ENCODE data around the gene NUP188.

NUP188 gene

GRCh38 chr9:129011761-129012181 is 64.3 kb downstream of the NUP188 start:
- no peaks in the 10 kb centered on the region for H3K4me1 ChIP-seq (ENCODE audit: control insufficient read depth, insufficient read depth, low read length)
- H3K4me3 ChIP-seq (ENCODE audit: low read depth, low read length) = no peak overlapping the region
- no peak overlapping the region for H3K27ac ChIP-seq (ENCODE audit: extremely low read depth, low read depth, low read length)
- H3K36me3 ChIP-seq (ENCODE audit: control insufficient read depth in 2 of 2, insufficient read depth in 1 of 2, low read length in 2 of 2) = peaks cover 5 to 84% of the 10 kb centered on the region in 2 experiments; a peak in 2 of 3 replicates
- ChIA-PET CTCF (interaction anchor here (0.7 kb wide), 1 partner anchor 14 kb away, joined by 3 read pairs; no protein-coding TSS in a partner anchor), POLR2A (no interaction called here)
- no peaks in the 10 kb centered on the region for H3K9me3 ChIP-seq (ENCODE audit: control insufficient read depth, insufficient read depth, low read depth, low read length)
- TF ChIP-seq ZIC2 (tag by site-specific recombination; IDR thresholded peaks at IDR 0.05) (peak; percentile 75), ZBTB8A (tag by site-specific recombination; IDR thresholded peaks at IDR 0.05) (no peak)

GRCh38 chr9:129012343-129012742 is 64.8 kb downstream of the NUP188 start:
- ChIA-PET CTCF (interaction anchor here (0.7 kb wide), 1 partner anchor 14 kb away, joined by 3 read pairs; no protein-coding TSS in a partner anchor), POLR2A (no interaction called here)
- Histone ChIP-seq H3K27ac (ENCODE audit: extremely low read depth, low read depth, low read length) (no peak overlapping the region), H3K4me3 (ENCODE audit: low read depth, low read length) (no peak overlapping the region), H3K4me1 (ENCODE audit: control insufficient read depth, insufficient read depth, low read length) (no peaks in the 10 kb centered on the region), H3K36me3 (ENCODE audit: control insufficient read depth in 2 of 2, insufficient read depth in 1 of 2, low read length in 2 of 2) (peaks cover 5 to 82% of the 10 kb centered on the region in 2 experiments; a peak in 2 of 3 replicates), H3K9me3 (ENCODE audit: control insufficient read depth, insufficient read depth, low read depth, low read length) (no peaks in the 10 kb centered on the region)
- TF ChIP-seq ZBTB10 (tag by site-specific recombination; IDR thresholded peaks at IDR 0.05) (no peak), ZNF354C (tag by site-specific recombination; IDR thresholded peaks at IDR 0.05; ENCODE audit: borderline replicate concordance, low read depth) (no peak)

GRCh38 chr9:129012893-129013448 is 65.5 kb downstream of the NUP188 start:
- TF ChIP-seq ZNF600 (tag by site-specific recombination; IDR thresholded peaks at IDR 0.05) (peak; percentile 29; the same call in 1 of the 2 replicates), ZNF677 (tag by site-specific recombination; IDR thresholded peaks at IDR 0.05) (no peak), ZIC2 (tag by site-specific recombination; IDR thresholded peaks at IDR 0.05) (peak; percentile 12; the same call in 1 of the 2 replicates), ZNF266 (tag by site-specific recombination; IDR thresholded peaks at IDR 0.05; ENCODE audit: low read depth) (no peak)
- no peak overlapping the region for H3K27ac ChIP-seq (ENCODE audit: extremely low read depth, low read depth, low read length)
- peaks cover 10 to 76% of the 10 kb centered on the region in 2 experiments; a peak in 2 of 3 replicates for H3K36me3 ChIP-seq (ENCODE audit: control insufficient read depth in 2 of 2, insufficient read depth in 1 of 2, low read length in 2 of 2)
- H3K9me3 ChIP-seq (ENCODE audit: control insufficient read depth, insufficient read depth, low read depth, low read length) = no peaks in the 10 kb centered on the region
- no peaks in the 10 kb centered on the region for H3K4me1 ChIP-seq (ENCODE audit: control insufficient read depth, insufficient read depth, low read length)
- POLR2A ChIA-PET = interaction anchor here (0.7 to 1.2 kb wide), 2 partner anchors 9 to 15 kb away, joined by 3 read pairs; partner anchors contain the start of gene SH3GLB2
- no peak overlapping the region for H3K4me3 ChIP-seq (ENCODE audit: low read depth, low read length)
- CTCF ChIA-PET = no interaction called here

- no peak overlapping the region for H3K4me3 ChIP-seq (ENCODE audit: low read depth, low read length)
- TF ChIP-seq SCRT2 (tag by site-specific recombination; IDR thresholded peaks at IDR 0.05) (peak; percentile 21; the same call in 1 of the 2 replicates), ZNF394 (tag by site-specific recombination; IDR thresholded peaks at IDR 0.05; ENCODE audit: borderline replicate concordance) (no peak)
- ChIA-PET POLR2A (interaction anchor here (0.7 to 1.2 kb wide), 2 partner anchors 10 to 14 kb away, joined by 3 read pairs; partner anchors contain the start of gene SH3GLB2), CTCF (no interaction called here)
- H3K27ac ChIP-seq (ENCODE audit: extremely low read depth, low read depth, low read length) = no peak overlapping the region
- H3K4me1 ChIP-seq (ENCODE audit: control insufficient read depth, insufficient read depth, low read length) = no peaks in the 10 kb centered on the region
- peaks cover 10 to 69% of the 10 kb centered on the region in 2 experiments; a peak in 2 of 3 replicates for H3K36me3 ChIP-seq (ENCODE audit: control insufficient read depth in 2 of 2, insufficient read depth in 1 of 2, low read length in 2 of 2)
- no peaks in the 10 kb centered on the region for H3K9me3 ChIP-seq (ENCODE audit: control insufficient read depth, insufficient read depth, low read depth, low read length)
These were observed 66.2 kb downstream of the NUP188 start for GRCh38 chr9:129013674-129014073.

- peak; percentile 74 for TF ChIP-seq ZIC2 (tag by site-specific recombination; IDR thresholded peaks at IDR 0.05)
- no peak for TF ChIP-seq PBX3 (CRISPR knock-in tag; IDR thresholded peaks at IDR 0.05)
- Histone ChIP-seq H3K9me3 (ENCODE audit: control insufficient read depth, insufficient read depth, low read depth, low read length) (no peaks in the 10 kb centered on the region), H3K36me3 (ENCODE audit: control insufficient read depth in 2 of 2, insufficient read depth in 1 of 2, low read length in 2 of 2) (peaks cover 12 to 68% of the 10 kb centered on the region in 2 experiments; a peak in 2 of 3 replicates), H3K27ac (ENCODE audit: extremely low read depth, low read depth, low read length) (no peak overlapping the region), H3K4me3 (ENCODE audit: low read depth, low read length) (no peak overlapping the region), H3K4me1 (ENCODE audit: control insufficient read depth, insufficient read depth, low read length) (no peaks in the 10 kb centered on the region)
- CTCF ChIA-PET = no interaction called here
- POLR2A ChIA-PET = interaction anchor here (1.2 to 1.3 kb wide), 2 partner anchors 10 kb away, joined by 3 to 4 read pairs; no protein-coding TSS in a partner anchor
These were observed 66.6 kb downstream of the NUP188 start for GRCh38 chr9:129014124-129014523.

Data from HEK293 (cell line).